Kidney epithelial cell (primary cell): ENCODE data around the gene ADCYAP1R1. TPM values are rescaled to one million over a fixed set of nuclear protein-coding genes. Genes with fewer than 3 reads are reported as not detected.

Experiments used
- DNase-seq: peaks from one replicate; pipeline ENCODE4 v3.0.0-alpha.2; 2010; ENCODE audit warnings: low read depth
- H3K27me3 ChIP-seq: 2 replicates; pipeline ENCODE4 v1.6.0; 2011; ENCODE audit warnings: low read length; ENCODE audit not compliant: control insufficient read depth, insufficient read depth
- H3K36me3 ChIP-seq: 2 replicates; pipeline ENCODE4 v1.5.1; 2011; ENCODE audit warnings: low read length; ENCODE audit not compliant: control insufficient read depth, insufficient read depth
- H3K4me3 ChIP-seq: 2 replicates; pipeline ENCODE4 v1.5.1; 2011; ENCODE audit warnings: low read depth, mild to moderate bottlenecking, control low read depth, low read length
- total RNA-seq: library from RNA; depleted of rRNA; stranded (reverse); fragments of >200 nt; gene quantifications from 2 replicates; pipeline ENCODE4 v1.2.3, GENCODE V29; 2015
- TF ChIP-seq, protein P1 (sequence below): IDR thresholded peaks from 2 replicates; pipeline ENCODE4 v1.5.1; 2011; ENCODE audit warnings: mild to moderate bottlenecking, moderate library complexity, low read length, control low read depth, inconsistent platforms; ENCODE audit not compliant: insufficient read depth, poor library complexity, severe bottlenecking

Gene ADCYAP1R1
- total RNA-seq, 1 donor from 2014 or later: not detected

- no peak for DNase-seq
- Histone ChIP-seq H3K36me3 (no peaks in the 10 kb centered on the region), H3K4me3 (no peak overlapping the region), H3K27me3 (peaks cover 2% of the 10 kb centered on the region)
- TF ChIP-seq, protein P1, sequence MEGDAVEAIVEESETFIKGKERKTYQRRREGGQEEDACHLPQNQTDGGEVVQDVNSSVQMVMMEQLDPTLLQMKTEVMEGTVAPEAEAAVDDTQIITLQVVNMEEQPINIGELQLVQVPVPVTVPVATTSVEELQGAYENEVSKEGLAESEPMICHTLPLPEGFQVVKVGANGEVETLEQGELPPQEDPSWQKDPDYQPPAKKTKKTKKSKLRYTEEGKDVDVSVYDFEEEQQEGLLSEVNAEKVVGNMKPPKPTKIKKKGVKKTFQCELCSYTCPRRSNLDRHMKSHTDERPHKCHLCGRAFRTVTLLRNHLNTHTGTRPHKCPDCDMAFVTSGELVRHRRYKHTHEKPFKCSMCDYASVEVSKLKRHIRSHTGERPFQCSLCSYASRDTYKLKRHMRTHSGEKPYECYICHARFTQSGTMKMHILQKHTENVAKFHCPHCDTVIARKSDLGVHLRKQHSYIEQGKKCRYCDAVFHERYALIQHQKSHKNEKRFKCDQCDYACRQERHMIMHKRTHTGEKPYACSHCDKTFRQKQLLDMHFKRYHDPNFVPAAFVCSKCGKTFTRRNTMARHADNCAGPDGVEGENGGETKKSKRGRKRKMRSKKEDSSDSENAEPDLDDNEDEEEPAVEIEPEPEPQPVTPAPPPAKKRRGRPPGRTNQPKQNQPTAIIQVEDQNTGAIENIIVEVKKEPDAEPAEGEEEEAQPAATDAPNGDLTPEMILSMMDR: no peak
Observed at GRCh38 chr7:31098642-31099360, 46.7 kb downstream of the ADCYAP1R1 start.

DNA sequence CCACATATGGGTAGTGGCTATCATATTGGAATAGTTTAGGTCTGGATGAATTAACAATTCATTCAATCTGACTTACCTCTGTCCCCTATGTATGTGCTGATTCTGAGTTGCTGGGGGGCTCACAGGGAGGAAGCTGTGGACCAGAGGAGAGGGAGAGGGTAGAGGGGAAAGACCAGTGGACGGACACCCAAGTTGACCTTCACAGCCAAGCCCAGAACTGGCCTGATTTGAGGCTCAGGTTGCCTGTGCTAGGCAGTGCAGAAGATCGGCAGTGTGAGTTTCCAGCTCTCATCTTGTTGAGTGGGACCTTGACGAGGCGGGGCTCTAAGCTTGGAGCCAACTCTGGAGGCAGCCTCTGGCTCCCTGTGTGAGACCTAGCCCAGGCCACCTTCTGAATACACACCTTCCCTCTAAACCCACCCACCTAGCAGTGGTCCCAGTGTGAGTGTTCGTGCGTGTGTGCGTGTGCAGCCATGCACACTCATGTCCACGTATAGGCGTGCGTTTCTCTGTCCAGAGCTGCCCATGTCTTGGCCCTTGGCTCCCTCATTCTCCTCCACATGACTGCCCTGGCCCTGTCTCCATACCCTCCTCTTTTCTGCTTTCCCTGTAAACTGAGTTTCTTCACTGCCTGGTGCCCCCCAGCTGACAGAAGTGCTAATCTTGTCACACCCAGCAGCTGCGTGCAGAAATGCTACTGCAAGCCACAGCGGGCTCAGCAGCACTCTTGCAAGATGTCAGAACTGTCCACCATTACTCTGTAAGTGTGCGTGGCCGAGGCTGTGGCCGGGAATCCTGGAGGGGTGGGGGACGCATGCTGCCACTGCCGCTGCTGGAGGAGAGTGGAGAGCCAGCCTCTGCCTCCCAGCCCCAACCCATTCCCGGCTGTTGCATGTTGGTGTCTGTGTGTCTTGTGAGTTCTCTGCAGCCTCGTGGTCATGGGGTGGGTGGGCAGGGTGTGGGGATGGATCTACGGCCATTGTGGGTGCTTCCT is 47.6 kb downstream of the ADCYAP1R1 start:
- H3K4me3 ChIP-seq: no peak overlapping the region
- TF ChIP-seq, protein P1: no peak
- no peak for DNase-seq
- no peaks in the 10 kb centered on the region for H3K36me3 ChIP-seq
- peaks cover 2% of the 10 kb centered on the region for H3K27me3 ChIP-seq

GRCh38 chr7:31100445-31100844 is 48.3 kb downstream of the ADCYAP1R1 start:
- Histone ChIP-seq H3K27me3 (peaks cover 2% of the 10 kb centered on the region), H3K36me3 (no peaks in the 10 kb centered on the region), H3K4me3 (no peak overlapping the region)
- TF ChIP-seq, protein P1: no peak
- DNase-seq: peak; percentile 4

GRCh38 chr7:31100871-31101270 is 48.8 kb downstream of the ADCYAP1R1 start:
- TF ChIP-seq, protein P1: no peak
- no peak overlapping the region for H3K4me3 ChIP-seq
- no peak for DNase-seq
- peaks cover 2% of the 10 kb centered on the region for H3K27me3 ChIP-seq
- H3K36me3 ChIP-seq: no peaks in the 10 kb centered on the region

GRCh38 chr7:31101544-31101943 is 49.4 kb downstream of the ADCYAP1R1 start:
- H3K36me3 ChIP-seq: no peaks in the 10 kb centered on the region
- TF ChIP-seq, protein P1: no peak
- peaks cover 2% of the 10 kb centered on the region for H3K27me3 ChIP-seq
- DNase-seq: no peak
- H3K4me3 ChIP-seq: no peak overlapping the region
